ACC112 (cell line): ENCODE measurements around the gene ADAMTSL3.

Experiments used
- H2AFZ ChIP-seq: fragments of 200-600 bp; sonication (generic); one replicate; pipeline ENCODE4 v1.6.0; 2017; ENCODE audit warnings: antibody characterized with exemption, low read length; ENCODE audit not compliant: unreplicated experiment
- H3K27ac ChIP-seq: fragments of 200-600 bp; sonication (generic); 2 replicates; pipeline ENCODE4 v1.5.1; 2014; ENCODE audit warnings: low read depth, mild to moderate bottlenecking, antibody characterized with exemption, low read length, moderate library complexity
- H3K27me3 ChIP-seq: fragments of 200-600 bp; sonication (generic); 2 replicates; pipeline ENCODE4 v1.6.1; 2014; ENCODE audit warnings: mild to moderate bottlenecking, antibody characterized with exemption, low read length, moderate library complexity, mixed read lengths; ENCODE audit not compliant: insufficient read depth
- H3K36me3 ChIP-seq: fragments of 200-600 bp; sonication (generic); 2 replicates; pipeline ENCODE4 v1.6.1; 2016; ENCODE audit warnings: mild to moderate bottlenecking, antibody characterized with exemption, low read length, moderate library complexity, mixed read lengths; ENCODE audit not compliant: insufficient read depth
- H3K4me1 ChIP-seq: fragments of 200-600 bp; sonication (generic); one replicate; pipeline ENCODE4 v1.6.1; 2016; ENCODE audit warnings: low read length, mixed read lengths; ENCODE audit not compliant: insufficient read depth, unreplicated experiment, control insufficient read depth
- H3K4me3 ChIP-seq: fragments of 200-600 bp; sonication (generic); 2 replicates; pipeline ENCODE4 v1.5.1; 2014; ENCODE audit warnings: mild to moderate bottlenecking, low read depth, low read length
- H3K79me2 ChIP-seq: fragments of 200-600 bp; sonication (generic); one replicate; pipeline ENCODE4 v1.6.0; 2016; ENCODE audit warnings: low read length; ENCODE audit not compliant: control insufficient read depth, unreplicated experiment, insufficient read depth

The ADAMTSL3 gene

DNA sequence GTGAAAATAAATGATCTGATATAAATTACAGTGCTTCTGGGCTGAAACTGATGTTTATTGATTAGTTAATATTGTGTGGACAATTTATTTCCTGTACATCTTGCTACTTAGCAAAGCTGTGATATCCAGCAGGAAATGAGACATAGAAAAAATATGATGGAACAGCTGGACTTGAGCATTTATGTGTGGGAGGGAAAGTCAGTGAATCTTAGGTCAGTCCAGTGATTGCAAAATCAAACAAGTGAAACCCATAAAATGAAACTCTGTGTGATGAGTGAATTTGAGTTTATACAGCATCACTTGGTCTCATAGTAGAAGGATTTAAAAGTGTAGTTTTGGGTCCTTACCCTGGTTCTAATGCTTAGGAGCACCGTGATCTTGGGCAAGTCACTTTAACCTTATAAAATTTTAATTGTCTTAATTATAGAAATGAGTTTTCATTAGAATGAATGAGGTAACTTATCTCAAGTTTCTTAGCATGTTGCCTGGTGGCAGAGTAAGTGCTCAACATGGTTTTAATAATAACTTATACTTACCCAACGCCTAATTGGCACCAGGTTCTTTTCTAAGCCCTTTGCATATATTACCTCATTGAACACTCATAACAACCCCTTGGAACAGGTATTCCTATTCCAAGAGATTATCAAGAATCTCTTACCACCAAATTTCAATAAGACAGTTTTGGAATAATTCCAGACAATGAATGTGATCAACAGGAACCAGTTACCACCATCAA is 194.6 kb downstream of the ADAMTSL3 start:
- Histone ChIP-seq H3K4me3 (peak overlapping the region; percentile 39), H3K36me3 (no peaks in the 10 kb centered on the region), H3K79me2 (no peaks in the 10 kb centered on the region), H3K4me1 (peaks cover 50% of the 10 kb centered on the region), H2AFZ (peak overlapping the region; percentile 71), H3K27me3 (no peaks in the 10 kb centered on the region), H3K27ac (peak overlapping the region; percentile 77)

DNA sequence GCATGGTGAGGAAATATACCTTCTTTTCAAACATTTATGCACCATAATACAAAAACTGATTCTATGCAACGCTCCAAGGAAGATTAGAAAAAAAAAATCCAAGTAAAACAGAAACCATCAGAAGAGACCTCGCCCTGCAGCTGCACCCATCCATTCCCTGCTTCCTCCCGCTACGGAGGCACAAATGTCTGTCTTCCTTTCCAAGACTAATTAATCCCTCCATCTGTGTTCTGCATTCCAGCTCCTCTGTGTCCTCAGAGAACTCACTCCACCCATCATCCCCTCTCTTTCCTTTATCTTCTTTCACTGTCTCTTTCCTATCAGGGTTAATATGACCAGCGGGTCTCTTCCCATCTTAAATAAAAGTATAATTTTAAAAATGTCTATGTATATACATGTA is 196.1 kb downstream of the ADAMTSL3 start:
- H3K36me3 ChIP-seq = no peaks in the 10 kb centered on the region
- no peaks in the 10 kb centered on the region for H3K27me3 ChIP-seq
- H3K27ac ChIP-seq = no peak overlapping the region
- no peaks in the 10 kb centered on the region for H3K79me2 ChIP-seq
- no peak overlapping the region for H3K4me3 ChIP-seq
- peak overlapping the region; percentile 56 for H2AFZ ChIP-seq
- peaks cover 47% of the 10 kb centered on the region for H3K4me1 ChIP-seq

- Histone ChIP-seq H3K27me3 (no peaks in the 10 kb centered on the region), H3K27ac (no peak overlapping the region), H3K79me2 (no peaks in the 10 kb centered on the region), H3K36me3 (no peaks in the 10 kb centered on the region), H2AFZ (no peak overlapping the region), H3K4me3 (no peak overlapping the region), H3K4me1 (peaks cover 40% of the 10 kb centered on the region)
These were observed 196.8 kb downstream of the ADAMTSL3 start for GRCh38 chr15:83850501-83851245.

DNA sequence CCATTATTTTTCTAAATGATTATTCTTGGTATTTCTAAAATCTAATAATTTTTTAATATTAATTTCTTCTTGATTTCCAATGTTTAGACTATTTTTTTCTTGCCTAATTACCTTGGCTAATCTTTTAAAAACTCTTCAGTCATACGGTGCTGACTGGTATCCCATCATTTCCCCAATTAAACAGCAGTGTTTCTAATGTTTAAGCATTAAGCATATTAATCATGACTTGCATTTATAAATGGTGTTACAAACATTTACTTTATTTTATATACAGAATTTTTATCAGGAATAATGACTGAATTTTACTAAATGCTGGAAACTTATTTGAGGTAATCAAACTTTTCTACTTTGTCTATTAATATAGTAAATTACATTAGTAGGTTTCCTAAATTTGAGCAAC is 199.3 kb downstream of the ADAMTSL3 start:
- Histone ChIP-seq H3K4me1 (peaks cover 16% of the 10 kb centered on the region), H3K36me3 (no peaks in the 10 kb centered on the region), H3K4me3 (no peak overlapping the region), H2AFZ (no peak overlapping the region), H3K27me3 (no peaks in the 10 kb centered on the region), H3K79me2 (no peaks in the 10 kb centered on the region), H3K27ac (no peak overlapping the region)

DNA sequence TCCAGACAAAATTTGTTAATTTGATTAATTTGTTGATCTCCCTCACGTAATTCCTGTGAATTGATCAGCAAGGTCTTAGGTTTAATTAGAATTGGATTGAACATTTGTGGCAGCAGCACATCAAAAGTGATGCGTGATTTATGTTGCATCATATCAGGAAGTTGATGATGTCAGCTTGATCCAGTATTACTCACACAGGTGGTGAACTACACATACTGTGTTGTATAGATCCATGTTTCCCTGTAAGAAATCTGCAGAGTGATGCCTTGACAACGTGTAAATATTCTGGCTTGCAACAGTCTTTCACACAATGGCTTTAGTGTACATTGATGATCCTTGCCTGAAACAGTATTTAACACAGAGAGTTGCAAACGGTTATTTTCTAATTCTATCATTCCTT is 200.4 kb downstream of the ADAMTSL3 start:
- Histone ChIP-seq H3K4me1 (peaks cover 7% of the 10 kb centered on the region), H3K27ac (no peak overlapping the region), H3K79me2 (no peaks in the 10 kb centered on the region), H2AFZ (no peak overlapping the region), H3K36me3 (no peaks in the 10 kb centered on the region), H3K4me3 (no peak overlapping the region), H3K27me3 (no peaks in the 10 kb centered on the region)

GRCh38 chr15:83854950-83855707 is 201.2 kb downstream of the ADAMTSL3 start:
- Histone ChIP-seq H3K27me3 (no peaks in the 10 kb centered on the region), H3K4me1 (peaks cover 5% of the 10 kb centered on the region), H3K79me2 (no peaks in the 10 kb centered on the region), H3K4me3 (no peak overlapping the region), H3K27ac (no peak overlapping the region), H3K36me3 (no peaks in the 10 kb centered on the region), H2AFZ (no peak overlapping the region)

- H3K36me3 ChIP-seq = no peaks in the 10 kb centered on the region
These were observed 202.0 kb downstream of the ADAMTSL3 start for GRCh38 chr15:83855956-83856355.

DNA sequence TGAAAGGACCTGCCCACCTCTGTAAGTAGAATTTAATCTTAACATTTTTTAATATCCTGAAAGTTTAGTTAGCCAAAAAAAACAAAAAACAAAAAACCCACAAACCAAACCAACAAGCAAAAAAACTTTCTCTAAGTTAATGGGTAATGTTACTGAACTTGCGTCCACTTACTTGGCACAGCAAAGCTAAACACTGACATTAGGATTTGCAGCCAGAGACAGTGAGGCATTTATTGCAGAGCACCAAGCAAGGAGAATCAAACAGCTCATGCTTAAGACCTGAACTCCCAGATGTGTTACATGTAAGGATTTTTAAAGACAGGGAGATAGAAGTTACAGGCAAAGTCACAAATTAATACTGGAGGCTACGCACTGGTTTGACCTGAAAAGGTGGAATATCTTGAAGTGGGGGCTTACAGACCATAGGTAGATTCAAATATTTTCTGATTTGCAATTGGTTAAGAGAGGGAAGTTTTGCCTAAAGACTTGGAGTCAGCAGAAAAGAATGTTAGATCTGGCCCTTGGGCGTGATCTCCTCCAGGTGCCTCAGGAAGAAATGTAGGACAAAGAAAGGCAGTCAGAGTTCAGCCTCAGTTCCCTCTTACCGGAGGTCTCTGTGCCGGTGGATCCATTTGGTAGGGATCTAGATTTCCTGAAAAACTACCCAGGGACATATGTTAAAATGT is 205.0 kb downstream of the ADAMTSL3 start:
- H3K36me3 ChIP-seq = no peaks in the 10 kb centered on the region
- no peaks in the 10 kb centered on the region for H3K27me3 ChIP-seq
- H2AFZ ChIP-seq = no peak overlapping the region
- H3K4me3 ChIP-seq = no peak overlapping the region
- H3K4me1 ChIP-seq = peaks cover 5% of the 10 kb centered on the region
- no peak overlapping the region for H3K27ac ChIP-seq
- H3K79me2 ChIP-seq = no peaks in the 10 kb centered on the region

More at GRCh38 chr15:83855956-83856355, 202.0 kb downstream of the ADAMTSL3 start:
- Histone ChIP-seq H3K27me3 (no peaks in the 10 kb centered on the region), H2AFZ (no peak overlapping the region), H3K4me3 (no peak overlapping the region), H3K4me1 (peaks cover 5% of the 10 kb centered on the region), H3K27ac (no peak overlapping the region), H3K79me2 (no peaks in the 10 kb centered on the region)

- no peaks in the 10 kb centered on the region for H3K27me3 ChIP-seq
- H3K27ac ChIP-seq = no peak overlapping the region
- no peak overlapping the region for H3K4me3 ChIP-seq
- no peak overlapping the region for H2AFZ ChIP-seq
- no peaks in the 10 kb centered on the region for H3K36me3 ChIP-seq
- no peaks in the 10 kb centered on the region for H3K79me2 ChIP-seq
- peaks cover 5% of the 10 kb centered on the region for H3K4me1 ChIP-seq
These were observed 212.8 kb downstream of the ADAMTSL3 start for GRCh38 chr15:83866692-83867091.

GRCh38 chr15:83869341-83869740 is 215.4 kb downstream of the ADAMTSL3 start:
- Histone ChIP-seq H3K27ac (no peak overlapping the region), H2AFZ (no peak overlapping the region), H3K4me1 (peaks cover 11% of the 10 kb centered on the region), H3K79me2 (no peaks in the 10 kb centered on the region), H3K36me3 (no peaks in the 10 kb centered on the region), H3K4me3 (no peak overlapping the region), H3K27me3 (no peaks in the 10 kb centered on the region)
